Erythroblast (primary cell): ENCODE measurements around the gene CYSLTR2.
A peak's percentile ranks its signal among the peaks of the same experiment; 100 is the strongest.

Source experiments
- DNase-seq, 2 experiments: peaks; one replicate each; lab custom pipeline; 2025; lab: John Stamatoyannopoulos, UW
- GATA1 ChIP-seq: IDR thresholded peaks from 2 replicates; pipeline ENCODE4 v1.6.1; 2011; ENCODE audit warnings: low read depth, mild to moderate bottlenecking, control low read depth, low read length, moderate library complexity
- POLR2A ChIP-seq: IDR thresholded peaks from 2 replicates; pipeline ENCODE4 v1.6.1; 2011; ENCODE audit warnings: mild to moderate bottlenecking, low read length

CYSLTR2 gene

GRCh38 chr13:48634636-48635035 lies 19.1 kb upstream of the CYSLTR2 start:
- DNase-seq, result no peak
- TF ChIP-seq POLR2A (no peak), GATA1 (no peak)

- DNase-seq, result no peak
- no peak for TF ChIP-seq POLR2A
- no peak for TF ChIP-seq GATA1
These were observed 18.3 kb upstream of the CYSLTR2 start for GRCh38 chr13:48635478-48635877.

GRCh38 chr13:48636550-48636949 lies 17.2 kb upstream of the CYSLTR2 start:
- TF ChIP-seq GATA1 (no peak), POLR2A (no peak)

GRCh38 chr13:48637601-48638000 lies 16.1 kb upstream of the CYSLTR2 start:
- no peak for TF ChIP-seq POLR2A
- TF ChIP-seq GATA1, result no peak

More at GRCh38 chr13:48636550-48636949, 17.2 kb upstream of the CYSLTR2 start:
- no peak for DNase-seq

GRCh38 chr13:48640767-48641166 lies 13.0 kb upstream of the CYSLTR2 start:
- no peak for DNase-seq
- TF ChIP-seq GATA1 (no peak), POLR2A (no peak)

More at GRCh38 chr13:48637601-48638000, 16.1 kb upstream of the CYSLTR2 start:
- no peak for DNase-seq

- DNase-seq, result peak in 1 of 2 experiments; percentile 3
- no peak for TF ChIP-seq GATA1
- TF ChIP-seq POLR2A, result no peak
These were observed 12.3 kb upstream of the CYSLTR2 start for GRCh38 chr13:48641404-48641803.

- no peak for DNase-seq
These were observed 11.7 kb upstream of the CYSLTR2 start for GRCh38 chr13:48642061-48642460.

GRCh38 chr13:48643159-48643558 lies 10.6 kb upstream of the CYSLTR2 start:
- TF ChIP-seq GATA1 (no peak), POLR2A (no peak)
- no peak for DNase-seq

More at GRCh38 chr13:48642061-48642460, 11.7 kb upstream of the CYSLTR2 start:
- TF ChIP-seq GATA1 (no peak), POLR2A (no peak)

GRCh38 chr13:48644141-48644540 lies 9.6 kb upstream of the CYSLTR2 start:
- no peak for TF ChIP-seq GATA1
- TF ChIP-seq POLR2A, result no peak
- no peak for DNase-seq

- no peak for DNase-seq
- TF ChIP-seq POLR2A (no peak), GATA1 (no peak)
These were observed 8.8 kb upstream of the CYSLTR2 start for GRCh38 chr13:48644951-48645350.

GRCh38 chr13:48645845-48646244 lies 7.9 kb upstream of the CYSLTR2 start:
- TF ChIP-seq POLR2A (no peak), GATA1 (no peak)
- no peak for DNase-seq

GRCh38 chr13:48646791-48647190 lies 6.9 kb upstream of the CYSLTR2 start:
- no peak for DNase-seq
- TF ChIP-seq POLR2A, result no peak
- TF ChIP-seq GATA1, result no peak

GRCh38 chr13:48647625-48648024 lies 6.1 kb upstream of the CYSLTR2 start:
- peak in 1 of 2 experiments; percentile 10 for DNase-seq
- no peak for TF ChIP-seq GATA1
- no peak for TF ChIP-seq POLR2A

GRCh38 chr13:48648446-48648845 lies 5.3 kb upstream of the CYSLTR2 start:
- no peak for TF ChIP-seq GATA1
- TF ChIP-seq POLR2A, result no peak
- no peak for DNase-seq

GRCh38 chr13:48652851-48653471 lies 768 bp upstream of the CYSLTR2 start:
- no peak for DNase-seq
- TF ChIP-seq POLR2A (no peak), GATA1 (no peak)

- no peak for DNase-seq
- no peak for TF ChIP-seq GATA1
- no peak for TF ChIP-seq POLR2A
These were observed 782 bp downstream of the CYSLTR2 start for GRCh38 chr13:48654511-48654910.

- no peak for TF ChIP-seq GATA1
- no peak for TF ChIP-seq POLR2A
- no peak for DNase-seq
These were observed 1.6 kb downstream of the CYSLTR2 start for GRCh38 chr13:48655291-48655690.
